Smooth muscle cell (in vitro differentiated cells): ENCODE data around the gene DTHD1. TPM values are rescaled to one million over a fixed set of nuclear protein-coding genes. Genes with fewer than 3 reads are reported as not detected.

Source experiments
- DNase-seq: peaks from one replicate; lab custom pipeline; 2025; ENCODE audit not compliant: unreplicated experiment; lab: John Stamatoyannopoulos, UW
- H2AFZ ChIP-seq: fragments of 200-600 bp; sonication (generic); 2 replicates; pipeline ENCODE4 v1.6.0; 2016; ENCODE audit warnings: antibody characterized with exemption, low read depth, mild to moderate bottlenecking
- H3F3A ChIP-seq: fragments of 200-600 bp; sonication (generic); 2 replicates; pipeline ENCODE4 v1.6.0; 2017; ENCODE audit warnings: antibody characterized with exemption, low read depth
- H3K27ac ChIP-seq: fragments of 200-600 bp; sonication (generic); 2 replicates; pipeline ENCODE4 v1.5.1; 2016; ENCODE audit warnings: low read depth, mild to moderate bottlenecking
- H3K27me3 ChIP-seq: fragments of 200-600 bp; sonication (generic); 2 replicates; pipeline ENCODE4 v1.6.1; 2016; ENCODE audit warnings: low read depth, mild to moderate bottlenecking
- H3K36me3 ChIP-seq: fragments of 200-600 bp; sonication (generic); 2 replicates; pipeline ENCODE4 v1.5.1; 2016; ENCODE audit warnings: low read depth
- H3K4me1 ChIP-seq: fragments of 200-600 bp; sonication (generic); 2 replicates; pipeline ENCODE4 v1.5.1; 2016; ENCODE audit warnings: low read depth
- H3K4me2 ChIP-seq: fragments of 200-600 bp; sonication (generic); 2 replicates; pipeline ENCODE4 v1.6.0; 2016; ENCODE audit warnings: mild to moderate bottlenecking
- H3K4me3 ChIP-seq: fragments of 200-600 bp; sonication (generic); 2 replicates; pipeline ENCODE4 v1.5.1; 2016; ENCODE audit warnings: mild to moderate bottlenecking
- H3K79me2 ChIP-seq: fragments of 200-600 bp; sonication (generic); 2 replicates; pipeline ENCODE4 v1.6.0; 2016; ENCODE audit warnings: low read depth, mild to moderate bottlenecking
- H3K9ac ChIP-seq: fragments of 200-600 bp; sonication (generic); 2 replicates; pipeline ENCODE4 v1.6.0; 2016; ENCODE audit warnings: low read depth
- H3K9me3 ChIP-seq: fragments of 200-600 bp; sonication (generic); replicated peaks from 2 replicates; pipeline ENCODE4 v1.5.1; 2016; ENCODE audit warnings: low read depth
- H4K20me1 ChIP-seq: fragments of 200-600 bp; sonication (generic); 2 replicates; pipeline ENCODE4 v1.6.0; 2016; ENCODE audit warnings: low read depth
- CTCF ChIP-seq: fragments of 200-600 bp; sonication (generic); IDR thresholded peaks from 2 replicates; pipeline ENCODE4 v1.5.1; 2017; ENCODE audit warnings: borderline replicate concordance, mild to moderate bottlenecking, antibody characterized with exemption; ENCODE audit not compliant: insufficient read depth, poor library complexity, severe bottlenecking
- WGBS: methylation state at CpG from one replicate; pipeline ENCODE4 v1.1.7; 2016; ENCODE audit warnings: low lambda C conversion rate; 5-methylcytosine and 5-hydroxymethylcytosine counted together
- polyA plus RNA-seq: library from polyadenylated mRNA; unstranded; fragments of >200 nt; fragmentation: Nextera tagmentation; extraction: Ambion mirVana; gene quantifications from 2 replicates; pipeline ENCODE4 v1.2.1, GENCODE V29; 2016
- total RNA-seq: library from RNA; depleted of rRNA; stranded (reverse); fragments of >200 nt; gene quantifications from 2 replicates; pipeline ENCODE4 v1.2.3, GENCODE V29; 2014

The DTHD1 gene
- total and polyA plus RNA-seq, 2 experiments from 2014 or later: not detected

- no peak overlapping the region for H3K4me2 ChIP-seq
- H3K27me3 ChIP-seq: no peaks in the 10 kb centered on the region
- 94% methylated on average over 4 of the region's 4 CpGs for WGBS
- no peak overlapping the region for H3K9ac ChIP-seq
- H3K36me3 ChIP-seq: no peaks in the 10 kb centered on the region
- no peaks in the 10 kb centered on the region for H3F3A ChIP-seq
- H2AFZ ChIP-seq: no peak overlapping the region
- no peak overlapping the region for H3K27ac ChIP-seq
- no peak for DNase-seq
- H3K9me3 ChIP-seq: no peaks in the 10 kb centered on the region
- no peaks in the 10 kb centered on the region for H3K79me2 ChIP-seq
- no peak for TF ChIP-seq CTCF
- no peaks in the 10 kb centered on the region for H4K20me1 ChIP-seq
- H3K4me3 ChIP-seq: no peak overlapping the region
- H3K4me1 ChIP-seq: no peaks in the 10 kb centered on the region
Measured at GRCh38 chr4:36358173-36358572, 76.8 kb downstream of the DTHD1 start.

- no peak overlapping the region for H2AFZ ChIP-seq
- no peaks in the 10 kb centered on the region for H3K9me3 ChIP-seq
- H3K79me2 ChIP-seq: no peaks in the 10 kb centered on the region
- no peak overlapping the region for H3K4me2 ChIP-seq
- no peak overlapping the region for H3K27ac ChIP-seq
- no peaks in the 10 kb centered on the region for H4K20me1 ChIP-seq
- no peak for DNase-seq
- TF ChIP-seq CTCF: no peak
- no peak overlapping the region for H3K9ac ChIP-seq
- no peaks in the 10 kb centered on the region for H3F3A ChIP-seq
- no peaks in the 10 kb centered on the region for H3K4me1 ChIP-seq
- H3K36me3 ChIP-seq: no peaks in the 10 kb centered on the region
- H3K4me3 ChIP-seq: no peak overlapping the region
- H3K27me3 ChIP-seq: no peaks in the 10 kb centered on the region
Measured at GRCh38 chr4:36360755-36361154, 79.3 kb downstream of the DTHD1 start.

GRCh38 chr4:36363024-36363423 lies 81.6 kb downstream of the DTHD1 start:
- no peak overlapping the region for H3K27ac ChIP-seq
- H3K27me3 ChIP-seq: no peaks in the 10 kb centered on the region
- no peak for TF ChIP-seq CTCF
- no peak overlapping the region for H3K4me3 ChIP-seq
- no peaks in the 10 kb centered on the region for H4K20me1 ChIP-seq
- no peaks in the 10 kb centered on the region for H3K79me2 ChIP-seq
- no peaks in the 10 kb centered on the region for H3K36me3 ChIP-seq
- H3K9me3 ChIP-seq: no peaks in the 10 kb centered on the region
- no peaks in the 10 kb centered on the region for H3K4me1 ChIP-seq
- no peak overlapping the region for H2AFZ ChIP-seq
- H3F3A ChIP-seq: no peaks in the 10 kb centered on the region
- no peak overlapping the region for H3K9ac ChIP-seq
- 91% methylated on average over 2 of the region's 2 CpGs for WGBS
- no peak overlapping the region for H3K4me2 ChIP-seq
- DNase-seq: no peak

GRCh38 chr4:36374836-36375511 lies 93.6 kb downstream of the DTHD1 start:
- no peaks in the 10 kb centered on the region for H3K36me3 ChIP-seq
- no peaks in the 10 kb centered on the region for H3K79me2 ChIP-seq
- H3K4me3 ChIP-seq: no peak overlapping the region
- 92% methylated on average over 30 of the region's 40 CpGs for WGBS
- H2AFZ ChIP-seq: no peak overlapping the region
- no peaks in the 10 kb centered on the region for H3K4me1 ChIP-seq
- H3K4me2 ChIP-seq: no peak overlapping the region
- TF ChIP-seq CTCF: no peak
- no peaks in the 10 kb centered on the region for H3F3A ChIP-seq
- no peaks in the 10 kb centered on the region for H3K27me3 ChIP-seq
- H3K27ac ChIP-seq: no peak overlapping the region
- H3K9ac ChIP-seq: no peak overlapping the region
- no peaks in the 10 kb centered on the region for H3K9me3 ChIP-seq
- no peak for DNase-seq
- no peaks in the 10 kb centered on the region for H4K20me1 ChIP-seq
